H1 (cell line): ENCODE results near the gene SLFN5. TPM values are rescaled to one million over a fixed set of nuclear protein-coding genes. Genes with fewer than 3 reads are reported as not detected.

Experiments used
- ASH2L ChIP-seq: fragments of 200-600, 300-600 bp; sonication (generic); IDR thresholded peaks from one replicate; pipeline ENCODE4 v1.7.1; 2017; ENCODE audit warnings: low read length
- CHD1 ChIP-seq: IDR thresholded peaks from 2 replicates; pipeline ENCODE4 v1.6.1; 2012; ENCODE audit warnings: low read depth, low read length, improper control_type of control experiment
- CREB1 ChIP-seq: IDR thresholded peaks from 2 replicates; pipeline ENCODE4 v1.6.1; 2012; ENCODE audit warnings: inconsistent platforms
- GTF2F1 ChIP-seq: IDR thresholded peaks from 2 replicates; pipeline ENCODE4 v1.6.1; 2012; ENCODE audit warnings: low read depth, low read length, improper control_type of control experiment, borderline replicate concordance
- MAFK ChIP-seq: IDR thresholded peaks from 2 replicates; pipeline ENCODE4 v1.6.1; 2012; ENCODE audit warnings: low read depth, mild to moderate bottlenecking, improper control_type of control experiment, low read length
- PHF8 ChIP-seq: fragments of 200-600 bp; sonication (generic); conservative IDR thresholded peaks from 2 replicates; pipeline ENCODE4 v1.7.1; 2012; ENCODE audit warnings: low read depth, mild to moderate bottlenecking, inconsistent platforms, low read length, moderate library complexity
- POLR2A ChIP-seq, 2 experiments: IDR thresholded peaks; 1 replicate in 1 of 2; 2 replicates in 1 of 2; pipeline ENCODE4 v1.6.1; 2011; ENCODE audit warnings: low read depth in 2 of 2, low read length in 2 of 2, mild to moderate bottlenecking in 2 of 2; ENCODE audit errors: control extremely low read depth in 1 of 2
- RBBP5 ChIP-seq: IDR thresholded peaks from 2 replicates; pipeline ENCODE4 v1.7.1; 2012; ENCODE audit warnings: low read depth, mild to moderate bottlenecking, inconsistent platforms, low read length, moderate library complexity, borderline replicate concordance
- SP2 ChIP-seq: IDR thresholded peaks from 2 replicates; pipeline ENCODE4 v1.6.1; 2012; ENCODE audit warnings: mild to moderate bottlenecking, low read length, inconsistent platforms
- YY1 ChIP-seq: IDR thresholded peaks from 2 replicates; pipeline ENCODE4 v1.6.1; 2011; ENCODE audit warnings: low read depth, mild to moderate bottlenecking, low read length
- polyA plus RNA-seq, 7 experiments: library from polyadenylated mRNA; depleted of rRNA in 3 of 7; stranded (reverse) in 5 of 7; unstranded in 2 of 7; fragments of >200 nt in 5 of 7; fragments of 200-250 nt in 2 of 7; gene quantifications; 1 replicate in 5 of 7; 2 replicates in 1 of 7; 4 replicates in 1 of 7; pipeline versions ENCODE4 v1.2.1 to v1.2.3, GENCODE V29; 2011 to 2013; ENCODE audit warnings: missing spikeins in 2 of 7, mixed read lengths in 2 of 7
- total RNA-seq: library from RNA; stranded (reverse); fragmentation: NEBNext Ultra II Directional; extraction: Animal tissue kit (Norgen Biotek cat#: 25700); gene quantifications from 2 replicates; pipeline ENCODE4 v1.2.1, GENCODE V29; 2021
- TF ChIP-seq, protein P1 (sequence below): IDR thresholded peaks from 2 replicates; pipeline ENCODE4 v1.6.1; 2012; ENCODE audit warnings: inconsistent platforms
- TF ChIP-seq, protein P2 (sequence below): IDR thresholded peaks from 2 replicates; pipeline ENCODE4 v1.6.1; 2012; ENCODE audit warnings: inconsistent platforms

SLFN5 gene
- total and polyA plus RNA-seq, 2 of the 8 experiments (the other 6 are each of a cell fraction or from before 2014, with no cell fraction given) = 0.86 to 3.0 TPM

GRCh38 chr17:35314415-35315216 is 71.7 kb downstream of the SLFN5 start (continued):
- no peak for TF ChIP-seq CHD1
- TF ChIP-seq POLR2A (IDR thresholded peaks at IDR 0.05; ENCODE audit: control extremely low read depth in 1 of 2, low read depth in 2 of 2, low read length in 2 of 2) = no peak
- TF ChIP-seq MAFK = no peak
- TF ChIP-seq YY1 = no peak
- no peak for TF ChIP-seq PHF8
- TF ChIP-seq GTF2F1 = no peak
- no peak for TF ChIP-seq CREB1
- no peak for TF ChIP-seq RBBP5
- TF ChIP-seq, protein P1, sequence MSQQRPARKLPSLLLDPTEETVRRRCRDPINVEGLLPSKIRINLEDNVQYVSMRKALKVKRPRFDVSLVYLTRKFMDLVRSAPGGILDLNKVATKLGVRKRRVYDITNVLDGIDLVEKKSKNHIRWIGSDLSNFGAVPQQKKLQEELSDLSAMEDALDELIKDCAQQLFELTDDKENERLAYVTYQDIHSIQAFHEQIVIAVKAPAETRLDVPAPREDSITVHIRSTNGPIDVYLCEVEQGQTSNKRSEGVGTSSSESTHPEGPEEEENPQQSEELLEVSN = no peak
- TF ChIP-seq SP2 = no peak
- TF ChIP-seq, protein P2, sequence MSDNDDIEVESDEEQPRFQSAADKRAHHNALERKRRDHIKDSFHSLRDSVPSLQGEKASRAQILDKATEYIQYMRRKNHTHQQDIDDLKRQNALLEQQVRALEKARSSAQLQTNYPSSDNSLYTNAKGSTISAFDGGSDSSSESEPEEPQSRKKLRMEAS = no peak
- no peak for TF ChIP-seq ASH2L
